H1 (cell line): ENCODE results near the gene LMNB1.

Source experiments
- CTBP2 ChIP-seq: IDR thresholded peaks from 2 replicates; pipeline ENCODE4 v1.7.0; 2011; ENCODE audit warnings: borderline replicate concordance, mild to moderate bottlenecking, moderate library complexity, mixed read lengths, low read length; ENCODE audit not compliant: insufficient read depth, insufficient read length
- EZH2 ChIP-seq: fragments of 200-600 bp; sonication (generic); IDR thresholded peaks from 2 replicates; pipeline ENCODE4 v1.7.1; 2012; ENCODE audit warnings: low read depth, mild to moderate bottlenecking, moderate library complexity, low read length, inconsistent platforms; ENCODE audit not compliant: severe bottlenecking
- JUN ChIP-seq: IDR thresholded peaks from 2 replicates; pipeline ENCODE4 v1.6.1; 2011; ENCODE audit warnings: low read depth, mild to moderate bottlenecking, improper control_type of control experiment, low read length
- POLR2A ChIP-seq, 2 experiments: IDR thresholded peaks; 1 replicate in 1 of 2; 2 replicates in 1 of 2; pipeline ENCODE4 v1.6.1; 2011; ENCODE audit warnings: low read depth in 2 of 2, low read length in 2 of 2, mild to moderate bottlenecking in 2 of 2; ENCODE audit errors: control extremely low read depth in 1 of 2
- RBBP5 ChIP-seq: IDR thresholded peaks from 2 replicates; pipeline ENCODE4 v1.7.1; 2012; ENCODE audit warnings: low read depth, mild to moderate bottlenecking, inconsistent platforms, low read length, moderate library complexity, borderline replicate concordance
- SIN3A ChIP-seq, 2 experiments: IDR thresholded peaks in 1 of 2; conservative IDR thresholded peaks in 1 of 2; 2 replicates each; pipeline ENCODE4 v1.6.1; 2011 to 2012; ENCODE audit warnings: low read length in 2 of 2, improper control_type of control experiment in 1 of 2, low read depth in 1 of 2, mild to moderate bottlenecking in 1 of 2
- TCF12 ChIP-seq: IDR thresholded peaks from 2 replicates; pipeline ENCODE4 v1.6.1; 2011; ENCODE audit warnings: low read depth, mild to moderate bottlenecking, low read length
- TF ChIP-seq, protein P1 (sequence below), 3 experiments: IDR thresholded peaks; 1 replicate in 2 of 3; 2 replicates in 1 of 3; pipeline versions ENCODE4 v1.5.1 to v1.6.1; 2011; ENCODE audit warnings: low read length in 3 of 3, mild to moderate bottlenecking in 3 of 3, inconsistent platforms in 2 of 3, low read depth in 1 of 3, moderate library complexity in 1 of 3; ENCODE audit not compliant: insufficient read depth in 1 of 3; ENCODE audit errors: control extremely low read depth in 1 of 3

DNA sequence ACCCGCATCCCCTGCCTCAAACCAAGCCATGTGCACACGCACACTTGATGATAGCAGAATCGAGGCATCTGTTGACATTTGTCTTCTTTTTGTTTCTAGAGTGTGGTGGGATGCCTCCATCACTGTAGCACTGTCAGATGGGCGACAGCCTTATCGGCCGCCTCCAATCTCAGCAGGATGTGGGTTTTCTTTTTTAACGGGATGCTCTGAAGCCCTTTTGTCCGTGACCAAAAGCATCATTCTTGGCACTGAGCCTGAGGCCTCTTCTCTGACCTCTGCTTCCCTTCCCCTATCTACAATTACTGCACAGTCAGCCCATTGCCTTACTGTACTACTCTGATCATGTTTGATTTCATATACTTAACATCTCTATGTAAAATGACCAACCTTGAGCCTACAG lies 78.3 kb downstream of the LMNB1 start:
- TF ChIP-seq, protein P1, sequence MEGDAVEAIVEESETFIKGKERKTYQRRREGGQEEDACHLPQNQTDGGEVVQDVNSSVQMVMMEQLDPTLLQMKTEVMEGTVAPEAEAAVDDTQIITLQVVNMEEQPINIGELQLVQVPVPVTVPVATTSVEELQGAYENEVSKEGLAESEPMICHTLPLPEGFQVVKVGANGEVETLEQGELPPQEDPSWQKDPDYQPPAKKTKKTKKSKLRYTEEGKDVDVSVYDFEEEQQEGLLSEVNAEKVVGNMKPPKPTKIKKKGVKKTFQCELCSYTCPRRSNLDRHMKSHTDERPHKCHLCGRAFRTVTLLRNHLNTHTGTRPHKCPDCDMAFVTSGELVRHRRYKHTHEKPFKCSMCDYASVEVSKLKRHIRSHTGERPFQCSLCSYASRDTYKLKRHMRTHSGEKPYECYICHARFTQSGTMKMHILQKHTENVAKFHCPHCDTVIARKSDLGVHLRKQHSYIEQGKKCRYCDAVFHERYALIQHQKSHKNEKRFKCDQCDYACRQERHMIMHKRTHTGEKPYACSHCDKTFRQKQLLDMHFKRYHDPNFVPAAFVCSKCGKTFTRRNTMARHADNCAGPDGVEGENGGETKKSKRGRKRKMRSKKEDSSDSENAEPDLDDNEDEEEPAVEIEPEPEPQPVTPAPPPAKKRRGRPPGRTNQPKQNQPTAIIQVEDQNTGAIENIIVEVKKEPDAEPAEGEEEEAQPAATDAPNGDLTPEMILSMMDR (IDR thresholded peaks at IDR 0.05; ENCODE audit: control extremely low read depth in 1 of 3, insufficient read depth in 1 of 3, low read depth in 1 of 3, low read length in 3 of 3), result no peak
- TF ChIP-seq POLR2A (IDR thresholded peaks at IDR 0.05; ENCODE audit: control extremely low read depth in 1 of 2, low read depth in 2 of 2, low read length in 2 of 2), result no peak
- TF ChIP-seq JUN, result no peak
- TF ChIP-seq RBBP5, result no peak
- no peak for TF ChIP-seq EZH2
- TF ChIP-seq TCF12, result no peak
- no peak for TF ChIP-seq CTBP2
- TF ChIP-seq SIN3A (conservative IDR thresholded peaks at IDR 0.05 in 1 of 2, IDR thresholded peaks at IDR 0.05 in 1 of 2; ENCODE audit: low read depth in 1 of 2, low read length in 2 of 2), result no peak
